Kidney (tissue), 14 donors: ENCODE results near the gene CLDN6. TPM values are rescaled to one million over a fixed set of nuclear protein-coding genes. Genes with fewer than 3 reads are reported as not detected.

Source experiments
- DNase-seq, 5 donors: peaks; one replicate each; pipeline ENCODE4 v3.0.0-alpha.2; 2013 to 2020
- FAIRE-seq: peaks from 2 replicates; lab custom pipeline; 2012; peaks lifted over from hg19 to GRCh38; lab: Jason Lieb, UNC
- H3K27ac ChIP-seq, 2 donors: one replicate each; pipeline ENCODE4 v1.7.0; 2013; ENCODE audit warnings: low read depth in 2 of 2, low read length in 2 of 2, inconsistent platforms in 1 of 2
- H3K27me3 ChIP-seq: one replicate; pipeline ENCODE4 v1.7.1; 2013; ENCODE audit warnings: low read length, inconsistent platforms; ENCODE audit not compliant: control insufficient read depth, insufficient read depth
- H3K36me3 ChIP-seq, 3 donors: one replicate each; pipeline versions ENCODE4 v1.7.0 to v1.7.1; 2013; ENCODE audit warnings: low read length in 3 of 3, control low read depth in 1 of 3, inconsistent platforms in 1 of 3; ENCODE audit not compliant: insufficient read depth in 3 of 3, control insufficient read depth in 2 of 3
- H3K4me1 ChIP-seq, 3 donors: one replicate each; pipeline versions ENCODE4 v1.7.0 to v1.7.1; 2013; ENCODE audit warnings: low read length in 3 of 3, inconsistent platforms in 1 of 3, low read depth in 1 of 3; ENCODE audit not compliant: control insufficient read depth in 2 of 3, insufficient read depth in 2 of 3
- H3K4me3 ChIP-seq, 3 donors: one replicate each; pipeline versions ENCODE4 v1.7.0 to v1.8.1; 2013; ENCODE audit warnings: low read length in 3 of 3, control low read depth in 1 of 3, inconsistent platforms in 1 of 3
- H3K9ac ChIP-seq, 3 donors: one replicate each; pipeline versions ENCODE4 v1.7.0 to v1.7.1; 2013; ENCODE audit warnings: low read length in 3 of 3, control low read depth in 1 of 3, inconsistent platforms in 1 of 3
- H3K9me3 ChIP-seq, 3 donors: one replicate each; pipeline versions ENCODE4 v1.7.0 to v1.7.1; 2013; ENCODE audit warnings: low read length in 3 of 3, control low read depth in 1 of 3, inconsistent platforms in 1 of 3; ENCODE audit not compliant: control insufficient read depth in 2 of 3, insufficient read depth in 1 of 3
- intact Hi-C: fragments of 100-400 bp; cut with DNase I; formaldehyde crosslinking; loops from one replicate; pipeline ENCODE4 v1.11.1; 2022
- polyA plus RNA-seq: library from polyadenylated mRNA; stranded (reverse); fragments of 350-450 nt; fragmentation: Illumina TruSeq; extraction: RNeasy Lipid Tissue Mini Kit (QIAGEN cat#74804); gene quantifications from one replicate; pipeline ENCODE4 v1.2.3, GENCODE V29; 2014; ENCODE audit warnings: low read depth, low replicate concordance; ENCODE audit not compliant: insufficient read depth
- total RNA-seq: library from RNA; stranded (reverse); fragmentation: NEBNext Ultra II Directional; extraction: Animal tissue kit (Norgen Biotek cat#: 25700); gene quantifications from one replicate; pipeline ENCODE4 v1.2.1, GENCODE V29; 2021
- TF ChIP-seq, protein P1 (sequence below): IDR thresholded peaks from 3 replicates; pipeline ENCODE4 v1.5.1; 2012; ENCODE audit warnings: mild to moderate bottlenecking, moderate library complexity, borderline replicate concordance; ENCODE audit not compliant: insufficient read depth; ENCODE audit errors: extremely low read depth
- donor health status: control.
- donor health status: control.
- donor health status: control.
- donor health status: control.
- donor health status: control.
- donor health status: DM: yes; HTN: yes; CAD: no.
- donor health status: Normal renal cell carcinoma (clear cell type).

The CLDN6 gene
- total and polyA plus RNA-seq, 2 donors from 2014 or later, result 0.47 TPM; not detected in 1

DNA sequence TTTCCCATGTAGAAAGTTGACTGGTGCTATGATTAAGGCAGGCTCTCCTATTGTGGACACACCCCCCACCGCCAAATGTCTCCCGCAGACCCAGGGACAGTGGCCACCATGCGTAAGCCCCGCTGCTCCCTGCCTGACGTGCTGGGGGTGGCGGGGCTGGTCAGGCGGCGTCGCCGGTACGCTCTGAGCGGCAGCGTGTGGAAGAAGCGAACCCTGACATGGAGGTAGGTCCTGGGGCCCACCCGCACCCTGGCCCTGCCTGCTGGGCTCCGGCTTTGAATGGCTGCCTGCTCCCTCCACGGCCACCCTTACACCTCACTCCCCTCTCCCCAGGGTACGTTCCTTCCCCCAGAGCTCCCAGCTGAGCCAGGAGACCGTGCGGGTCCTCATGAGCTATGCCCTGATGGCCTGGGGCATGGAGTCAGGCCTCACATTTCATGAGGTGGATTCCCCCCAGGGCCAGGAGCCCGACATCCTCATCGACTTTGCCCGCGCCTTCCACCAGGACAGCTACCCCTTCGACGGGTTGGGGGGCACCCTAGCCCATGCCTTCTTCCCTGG is 32.0 kb upstream of the CLDN6 start:
- Histone ChIP-seq H3K27me3 (peaks cover 14% of the 10 kb centered on the region), H3K4me3 (no peak overlapping the region), H3K27ac (no peak overlapping the region), H3K9ac (no peak overlapping the region), H3K4me1 (peaks cover 0 to 7% (median 0%) of the 10 kb centered on the region in 3 donors), H3K36me3 (no peaks in the 10 kb centered on the region), H3K9me3 (no peaks in the 10 kb centered on the region)
- intact Hi-C loops, result no loop called here
- FAIRE-seq (no peak), DNase-seq (no peak)
- TF ChIP-seq, protein P1, sequence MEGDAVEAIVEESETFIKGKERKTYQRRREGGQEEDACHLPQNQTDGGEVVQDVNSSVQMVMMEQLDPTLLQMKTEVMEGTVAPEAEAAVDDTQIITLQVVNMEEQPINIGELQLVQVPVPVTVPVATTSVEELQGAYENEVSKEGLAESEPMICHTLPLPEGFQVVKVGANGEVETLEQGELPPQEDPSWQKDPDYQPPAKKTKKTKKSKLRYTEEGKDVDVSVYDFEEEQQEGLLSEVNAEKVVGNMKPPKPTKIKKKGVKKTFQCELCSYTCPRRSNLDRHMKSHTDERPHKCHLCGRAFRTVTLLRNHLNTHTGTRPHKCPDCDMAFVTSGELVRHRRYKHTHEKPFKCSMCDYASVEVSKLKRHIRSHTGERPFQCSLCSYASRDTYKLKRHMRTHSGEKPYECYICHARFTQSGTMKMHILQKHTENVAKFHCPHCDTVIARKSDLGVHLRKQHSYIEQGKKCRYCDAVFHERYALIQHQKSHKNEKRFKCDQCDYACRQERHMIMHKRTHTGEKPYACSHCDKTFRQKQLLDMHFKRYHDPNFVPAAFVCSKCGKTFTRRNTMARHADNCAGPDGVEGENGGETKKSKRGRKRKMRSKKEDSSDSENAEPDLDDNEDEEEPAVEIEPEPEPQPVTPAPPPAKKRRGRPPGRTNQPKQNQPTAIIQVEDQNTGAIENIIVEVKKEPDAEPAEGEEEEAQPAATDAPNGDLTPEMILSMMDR, result no peak

GRCh38 chr16:3047387-3047720 is 29.4 kb upstream of the CLDN6 start:
- Histone ChIP-seq H3K9me3 (no peaks in the 10 kb centered on the region), H3K4me3 (no peak overlapping the region), H3K27me3 (peaks cover 31% of the 10 kb centered on the region), H3K27ac (no peak overlapping the region), H3K4me1 (peaks cover 0 to 7% (median 0%) of the 10 kb centered on the region in 3 donors), H3K9ac (no peak overlapping the region), H3K36me3 (no peaks in the 10 kb centered on the region)
- intact Hi-C loops, result no loop called here
- FAIRE-seq, result no peak
- peak in 1 of 5 donors; percentile 45 for DNase-seq
- TF ChIP-seq, protein P1, result no peak

- Histone ChIP-seq H3K27ac (no peak overlapping the region), H3K27me3 (peaks cover 31% of the 10 kb centered on the region)
- no peak for FAIRE-seq
Measured at GRCh38 chr16:3046641-3047386, 28.8 kb upstream of the CLDN6 start.

More at GRCh38 chr16:3046641-3047386, 28.8 kb upstream of the CLDN6 start:
- Histone ChIP-seq H3K4me1 (peaks cover 0 to 7% (median 0%) of the 10 kb centered on the region in 3 donors), H3K4me3 (no peak overlapping the region), H3K9ac (no peak overlapping the region), H3K36me3 (no peaks in the 10 kb centered on the region), H3K9me3 (no peaks in the 10 kb centered on the region)
- DNase-seq, result peak in 1 of 5 donors; percentile 44
- TF ChIP-seq, protein P1, result no peak
- intact Hi-C loops, result no loop called here
